ENCODE results near the gene RINL.

Gene RINL

DNA sequence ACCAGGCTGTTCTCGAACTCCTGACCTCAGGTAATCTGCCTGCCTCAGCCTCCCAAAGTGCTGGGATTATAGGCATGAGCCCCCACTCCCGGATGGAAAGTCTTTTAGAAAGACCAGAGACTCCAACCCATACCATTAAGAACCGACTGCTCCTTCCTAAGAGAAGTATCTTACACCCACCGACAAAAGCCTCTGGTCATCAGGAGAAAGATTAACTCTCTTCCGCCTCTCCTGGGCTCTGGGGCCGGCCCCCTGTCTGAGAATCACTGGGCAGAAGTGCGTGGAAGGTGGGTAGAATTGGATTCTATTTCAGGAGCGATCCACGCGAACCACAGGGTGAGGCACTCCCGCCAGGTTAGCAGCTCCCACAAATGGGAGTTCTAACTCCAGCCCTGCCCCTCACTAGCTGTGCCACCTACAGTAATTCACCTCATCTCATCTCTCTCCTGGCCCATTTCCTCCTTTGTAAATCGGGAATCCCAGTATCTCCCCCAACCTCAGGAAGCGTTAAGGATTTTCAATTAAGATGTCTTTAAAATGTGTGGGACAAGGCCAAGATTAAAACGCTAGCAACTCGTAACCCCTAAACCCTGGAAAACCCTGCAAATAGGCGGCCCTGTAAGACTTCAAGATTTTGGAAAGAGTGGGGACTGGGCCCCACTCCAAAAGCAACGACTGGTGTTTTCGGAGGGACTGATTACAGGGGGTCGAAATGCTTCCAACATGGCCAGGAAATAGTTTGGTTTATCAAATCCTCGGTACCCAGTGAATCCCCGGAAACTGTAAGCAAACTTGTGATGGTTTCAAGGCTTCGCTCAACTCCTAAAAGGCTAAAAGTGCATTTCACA is 29.6 kb downstream of the RINL start:
- no peak for DNase-seq

DNA sequence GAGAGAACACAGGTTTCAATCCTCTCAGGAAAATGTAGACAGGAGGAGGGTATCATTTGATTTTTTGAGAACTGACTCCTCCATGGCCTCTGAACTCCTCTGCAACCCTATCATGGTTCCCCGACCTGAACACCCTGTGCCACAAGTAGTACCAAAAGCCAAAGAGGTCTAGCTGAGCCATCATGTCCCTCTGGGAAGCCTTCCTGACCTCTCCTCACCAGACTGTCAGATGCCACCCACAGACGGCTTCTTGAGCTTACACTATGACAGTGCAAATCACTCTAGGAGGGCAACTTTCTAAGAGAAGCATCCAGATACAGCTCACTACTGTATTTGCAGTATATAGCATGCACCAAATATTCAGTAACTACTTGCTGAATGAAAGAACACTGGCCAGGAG is 32.0 kb downstream of the RINL start:
- no peak for DNase-seq

DNA sequence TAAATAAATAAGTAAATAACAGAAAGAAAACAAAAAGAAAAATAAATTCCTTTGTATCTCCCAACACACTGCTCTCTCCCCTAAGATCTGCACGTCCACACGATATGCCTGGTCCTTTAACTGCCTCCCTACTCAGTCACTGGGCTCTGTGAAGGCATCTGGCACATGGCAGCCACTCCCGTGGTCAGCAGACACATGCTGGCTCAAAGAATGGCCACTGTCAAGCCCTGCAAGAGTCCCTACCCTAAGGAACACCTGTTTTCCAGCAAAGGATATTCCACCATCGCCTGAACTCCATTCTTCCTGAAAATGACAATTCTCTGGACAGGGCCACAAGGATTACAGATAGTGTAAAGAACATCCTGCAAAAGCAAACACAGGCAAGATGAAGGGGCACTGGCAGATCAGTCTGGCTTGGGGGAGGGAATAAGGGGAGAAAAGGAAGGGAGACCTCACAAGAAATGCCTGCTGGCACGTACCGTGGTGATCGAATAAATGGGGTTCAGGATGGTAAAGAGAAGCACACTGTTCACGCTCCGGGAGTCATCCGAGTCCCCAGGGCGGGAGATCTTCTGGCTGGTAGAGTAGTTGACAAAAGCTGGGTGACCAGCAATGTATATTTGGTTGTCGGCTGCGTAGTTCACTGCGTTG is 32.6 kb downstream of the RINL start:
- no peak for DNase-seq

DNA sequence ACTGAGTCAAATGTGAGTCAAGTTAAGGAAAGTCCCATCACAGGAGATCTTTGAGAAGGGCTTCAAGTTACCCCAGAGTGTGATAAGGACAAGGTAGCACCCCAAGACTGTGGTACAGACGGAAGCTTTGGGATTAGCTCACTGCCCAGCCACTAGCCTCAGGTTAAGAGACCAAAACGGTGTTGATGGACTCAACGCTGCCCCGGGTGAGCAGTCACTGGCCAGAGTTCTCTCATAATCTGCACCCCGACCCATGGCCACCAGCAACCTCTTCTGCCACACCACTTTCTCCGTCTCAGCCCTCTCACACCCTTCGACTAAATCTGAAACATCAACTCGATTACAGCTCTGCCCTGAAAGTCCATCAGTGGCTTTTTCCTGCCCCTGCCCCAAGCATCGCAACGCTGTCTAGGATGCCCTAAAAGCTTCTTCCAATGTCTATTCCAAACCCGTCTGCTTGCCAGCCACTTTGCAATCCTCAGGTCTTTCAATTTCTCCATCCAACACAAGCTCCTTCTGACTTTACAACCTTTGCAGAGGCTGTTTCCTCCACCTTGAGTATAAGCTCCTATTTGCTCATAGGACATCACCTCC is 33.9 kb downstream of the RINL start:
- DNase-seq: no peak

DNA sequence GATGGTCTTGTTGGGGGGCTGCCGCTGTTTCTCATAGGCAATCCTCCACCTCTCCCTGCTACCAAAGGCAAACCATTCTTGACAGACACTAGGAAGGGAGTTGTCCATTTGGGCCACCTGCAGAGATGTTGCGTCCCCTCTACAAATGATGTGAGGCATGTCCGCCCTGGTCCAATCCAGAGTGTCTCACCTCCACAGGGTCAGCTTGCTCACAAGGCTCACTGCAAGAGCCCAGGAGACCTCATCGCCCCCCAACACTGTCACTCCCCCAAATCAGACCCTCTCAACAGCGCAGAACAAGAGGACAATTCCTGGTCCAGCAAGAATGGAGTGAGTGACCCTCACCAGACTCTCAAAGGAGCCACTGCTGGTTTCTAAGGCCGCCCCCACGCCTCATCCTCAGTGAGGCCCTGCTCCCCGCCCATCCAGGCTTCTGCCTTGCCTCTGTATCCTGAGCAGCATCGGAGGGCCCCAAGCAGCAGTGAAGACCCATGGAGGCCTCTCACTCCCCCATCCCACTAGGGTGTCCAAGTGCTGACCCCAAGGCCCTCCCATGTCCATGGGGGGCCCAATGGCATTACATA is 34.8 kb downstream of the RINL start:
- no peak for DNase-seq

DNA sequence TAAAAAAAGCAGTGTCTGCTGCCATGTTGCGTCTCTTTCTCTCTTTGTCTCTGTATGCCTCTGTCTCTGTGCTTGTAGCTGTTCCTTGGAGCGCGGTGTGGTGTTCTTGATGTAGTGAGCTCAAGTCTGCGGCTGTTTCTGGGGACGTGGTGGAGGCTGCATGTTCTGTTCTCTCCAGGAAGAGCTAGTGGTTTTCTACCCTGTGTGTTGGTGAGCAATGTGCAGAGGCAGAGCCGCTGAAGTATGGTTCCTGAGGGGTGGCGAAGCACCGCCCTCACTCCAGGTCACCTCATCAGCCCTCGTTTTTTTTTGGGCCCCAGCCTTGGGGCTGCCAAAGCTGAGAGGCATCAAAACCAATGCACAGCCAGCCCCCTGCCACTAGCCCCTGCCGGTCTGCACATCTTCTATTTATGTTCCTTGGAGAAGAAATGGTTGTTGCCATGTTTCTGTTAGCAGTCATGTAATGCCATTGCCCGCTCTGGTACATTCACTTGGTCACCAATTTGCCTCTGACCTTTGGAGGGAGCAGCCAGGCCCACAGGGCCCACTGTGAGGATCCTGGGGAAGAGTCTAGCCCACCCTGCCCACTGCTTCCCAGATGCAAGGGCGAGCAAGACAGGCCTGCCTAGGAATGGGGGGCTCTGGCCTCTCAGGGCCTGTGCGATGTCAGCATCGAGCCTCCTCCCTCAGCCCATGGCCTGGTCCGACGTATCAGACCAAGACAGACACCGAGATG is 35.5 kb downstream of the RINL start:
- DNase-seq: no peak

DNA sequence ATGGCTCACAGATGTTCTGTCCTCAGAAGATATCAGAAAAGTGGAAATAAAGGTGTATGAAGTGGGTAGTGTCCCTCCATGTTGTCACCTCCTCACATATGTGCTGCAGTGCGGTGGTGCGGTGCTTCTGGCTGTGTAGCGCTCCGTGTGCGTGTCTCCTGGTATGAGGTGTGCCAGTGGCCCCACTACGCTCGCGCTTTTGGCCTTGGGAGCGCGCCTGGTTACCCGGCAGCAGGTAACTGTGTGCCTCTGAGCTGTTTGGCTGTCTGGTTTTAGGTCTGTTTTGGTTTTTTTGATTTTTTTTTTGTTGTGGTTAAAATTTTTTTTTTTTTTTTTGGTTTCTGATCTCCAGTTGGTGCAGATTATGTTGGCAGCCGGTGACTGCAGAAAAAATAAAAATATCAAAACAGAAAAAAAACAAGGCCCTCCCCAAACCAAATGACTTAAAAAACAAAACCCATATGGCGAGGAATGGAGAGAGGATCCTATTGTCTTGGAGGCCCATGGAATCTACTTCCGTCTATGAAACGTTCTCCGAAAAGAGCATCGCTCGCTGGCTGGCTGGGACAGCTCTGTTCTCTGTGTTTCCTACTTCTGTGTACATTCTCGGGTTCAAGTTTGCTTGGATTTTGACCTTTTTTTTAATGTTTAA is 36.2 kb downstream of the RINL start:
- DNase-seq: no peak

DNA sequence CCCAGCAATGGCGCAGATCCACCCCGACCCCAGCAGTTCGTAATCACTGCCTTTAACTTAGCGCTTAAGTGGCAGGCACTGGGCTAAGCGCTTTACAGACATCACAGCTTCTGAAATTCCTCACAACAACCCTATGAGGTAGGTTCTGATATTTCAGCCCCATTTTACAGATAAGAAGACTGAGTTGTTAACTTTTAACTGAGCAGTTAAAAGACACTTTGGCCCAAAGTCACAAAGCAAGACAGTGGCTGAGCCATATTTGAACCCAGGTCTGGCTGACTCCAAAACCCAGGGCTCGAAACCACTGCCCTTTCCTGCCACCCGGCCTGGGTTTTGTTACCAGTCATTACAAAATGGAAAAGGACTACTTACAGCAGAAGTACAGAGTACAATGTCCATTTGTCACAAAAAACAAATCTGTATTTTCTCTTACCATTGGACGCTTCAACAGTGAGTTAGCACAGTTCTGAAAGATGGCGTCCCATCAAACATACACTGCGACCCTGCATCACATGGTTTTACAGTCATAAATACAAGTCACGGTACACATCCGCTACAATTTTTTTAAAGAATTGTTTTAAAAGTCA is 36.8 kb downstream of the RINL start:
- no peak for DNase-seq

DNA sequence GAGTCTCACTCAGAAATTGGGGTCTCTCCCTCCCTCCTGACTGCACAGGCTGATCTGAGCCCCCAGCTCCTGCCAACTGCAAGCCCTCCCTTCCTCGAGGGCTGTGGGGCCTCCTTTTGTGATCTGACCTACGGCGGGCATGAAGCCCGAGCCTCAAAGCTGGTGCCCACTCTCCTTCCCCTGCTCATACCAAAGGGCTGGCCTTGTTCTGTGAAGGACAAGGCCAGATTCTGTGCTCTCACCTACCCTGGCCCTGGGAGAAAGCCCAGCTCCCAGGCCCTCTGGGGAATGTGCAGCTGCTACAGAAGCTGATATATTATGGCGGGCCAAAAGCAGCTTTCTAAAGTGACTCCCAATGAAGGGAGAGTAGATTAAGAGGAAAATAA is 37.5 kb downstream of the RINL start:
- DNase-seq: no peak

DNA sequence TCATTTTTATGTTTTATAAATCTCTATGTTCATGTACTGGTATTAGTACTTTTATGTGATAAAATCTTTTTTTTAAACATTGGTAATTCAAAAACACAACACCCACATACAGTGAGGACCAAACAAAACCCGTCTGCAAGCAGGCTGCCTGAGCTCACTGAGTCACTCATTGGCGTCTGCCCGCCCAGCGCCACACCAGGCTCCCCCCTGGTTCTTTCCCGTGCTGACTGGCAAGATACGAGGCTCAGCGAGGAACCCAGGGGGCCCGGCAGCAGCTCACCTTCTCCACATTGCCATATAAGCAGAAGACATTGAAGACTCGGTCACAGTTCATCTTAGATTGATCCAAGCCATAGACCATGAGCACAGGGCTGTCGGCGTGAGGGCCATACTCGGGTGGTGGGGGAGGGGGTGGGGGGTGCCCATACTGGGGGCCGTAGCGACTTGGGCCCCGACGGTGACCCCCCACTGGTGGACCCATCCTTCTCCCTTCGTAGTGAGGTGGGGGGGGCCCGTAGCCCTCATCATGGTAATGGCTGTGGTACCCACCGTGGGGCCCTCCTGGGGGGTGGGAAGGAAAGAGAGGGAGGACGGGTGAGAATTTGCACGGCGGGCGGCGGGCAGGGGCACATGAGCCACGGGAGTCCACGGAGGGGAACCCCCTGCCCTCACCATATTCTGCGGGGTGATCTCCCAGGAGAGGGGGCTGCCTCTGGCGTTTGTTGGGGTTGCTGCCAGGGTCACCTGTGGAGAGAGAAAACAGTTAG is 38.1 kb downstream of the RINL start:
- no peak for DNase-seq

DNA sequence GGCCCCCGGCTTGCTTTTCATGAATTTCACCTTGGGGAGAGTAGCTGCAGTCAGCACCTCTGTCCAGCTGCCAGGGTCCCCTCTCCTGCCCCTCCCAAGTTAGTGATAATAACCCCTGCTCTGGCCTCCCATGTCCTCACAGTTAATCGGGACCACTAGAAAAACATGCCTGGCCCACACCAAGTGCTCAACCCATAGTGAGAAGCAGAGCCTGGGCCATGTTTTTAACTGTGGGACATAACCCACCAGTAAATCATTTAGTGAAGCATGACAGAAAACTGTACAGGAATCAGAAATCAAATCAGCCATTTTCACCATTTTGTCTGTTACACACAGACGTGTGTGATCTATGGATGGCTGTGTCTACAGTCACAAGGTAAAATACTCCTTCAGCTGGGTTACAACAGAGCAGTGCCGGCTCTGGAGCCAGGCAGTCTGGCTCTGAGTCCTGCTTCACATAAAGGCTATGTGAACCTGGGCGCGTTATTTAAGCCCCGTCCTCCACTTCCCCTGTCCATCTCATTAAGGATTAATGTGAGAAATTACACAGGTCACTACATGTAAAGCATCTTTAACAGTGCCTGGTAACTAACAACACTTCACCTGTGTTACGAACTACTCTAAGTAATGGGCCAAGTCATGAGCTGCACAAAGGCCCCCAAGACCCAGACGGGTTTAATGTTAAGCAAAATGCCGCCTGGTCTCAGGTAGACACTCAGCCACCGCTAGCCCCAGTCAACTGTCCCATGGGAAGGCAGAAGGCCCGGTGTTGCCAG is 38.9 kb downstream of the RINL start:
- no peak for DNase-seq

DNA sequence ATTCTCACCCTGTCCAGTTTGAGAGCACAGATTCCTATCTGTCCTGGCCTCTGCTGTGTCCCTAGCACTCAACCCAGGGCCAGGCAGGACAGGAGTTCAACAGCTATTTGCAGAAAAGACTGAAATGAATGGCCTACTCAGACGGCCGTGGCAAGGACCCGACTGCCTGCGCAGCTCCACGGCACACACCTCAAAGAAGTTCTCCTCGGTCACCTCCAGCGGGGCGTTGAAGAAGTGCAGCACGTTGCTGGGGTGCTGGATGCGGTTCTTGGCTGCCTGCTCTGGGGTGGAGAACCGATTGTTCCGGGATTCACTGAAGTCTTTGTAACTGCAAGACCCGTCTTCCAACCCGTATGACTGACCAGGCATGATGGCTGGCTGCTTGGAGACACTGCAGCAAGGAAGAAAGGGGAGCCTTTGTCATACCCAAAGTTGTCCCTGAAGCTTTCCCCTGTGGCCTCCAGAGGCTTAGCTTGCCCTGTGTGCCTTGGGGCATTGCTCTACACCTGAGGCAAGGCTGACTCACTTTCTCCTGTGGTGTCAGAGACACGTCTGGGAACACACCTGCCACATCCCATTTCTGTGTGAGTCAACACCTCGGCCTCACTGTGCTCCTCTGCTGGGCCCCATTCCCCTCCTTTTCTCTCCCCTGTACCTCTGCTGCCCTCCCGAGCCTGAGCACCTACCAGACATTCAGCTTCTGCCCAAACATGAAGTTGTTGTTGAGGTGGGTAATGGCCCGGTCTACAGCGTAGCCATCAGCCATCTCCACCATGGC is 39.7 kb downstream of the RINL start:
- no peak for DNase-seq

DNA sequence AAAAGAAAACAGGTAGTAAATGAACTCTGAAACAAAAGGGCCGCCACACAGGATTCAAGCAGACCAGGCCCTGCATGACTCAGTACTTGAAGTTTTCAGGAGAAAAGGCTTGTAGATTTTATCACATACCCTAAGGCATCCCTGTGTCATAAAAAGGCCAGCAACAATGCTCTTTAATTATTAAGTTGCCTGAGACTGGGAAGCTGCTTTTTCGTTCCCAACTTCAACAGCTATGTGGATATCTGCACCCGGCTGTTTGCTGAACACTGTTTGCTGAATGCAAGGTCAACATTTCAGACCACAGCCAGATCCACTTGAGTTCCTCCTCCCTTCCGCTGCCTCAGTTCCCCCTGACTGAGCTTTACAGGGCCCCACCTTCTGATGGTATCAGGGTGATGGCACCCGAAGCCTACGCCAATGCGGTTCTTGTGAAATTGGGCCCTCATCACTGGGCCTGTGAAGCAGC is 40.4 kb downstream of the RINL start:
- no peak for DNase-seq

DNA sequence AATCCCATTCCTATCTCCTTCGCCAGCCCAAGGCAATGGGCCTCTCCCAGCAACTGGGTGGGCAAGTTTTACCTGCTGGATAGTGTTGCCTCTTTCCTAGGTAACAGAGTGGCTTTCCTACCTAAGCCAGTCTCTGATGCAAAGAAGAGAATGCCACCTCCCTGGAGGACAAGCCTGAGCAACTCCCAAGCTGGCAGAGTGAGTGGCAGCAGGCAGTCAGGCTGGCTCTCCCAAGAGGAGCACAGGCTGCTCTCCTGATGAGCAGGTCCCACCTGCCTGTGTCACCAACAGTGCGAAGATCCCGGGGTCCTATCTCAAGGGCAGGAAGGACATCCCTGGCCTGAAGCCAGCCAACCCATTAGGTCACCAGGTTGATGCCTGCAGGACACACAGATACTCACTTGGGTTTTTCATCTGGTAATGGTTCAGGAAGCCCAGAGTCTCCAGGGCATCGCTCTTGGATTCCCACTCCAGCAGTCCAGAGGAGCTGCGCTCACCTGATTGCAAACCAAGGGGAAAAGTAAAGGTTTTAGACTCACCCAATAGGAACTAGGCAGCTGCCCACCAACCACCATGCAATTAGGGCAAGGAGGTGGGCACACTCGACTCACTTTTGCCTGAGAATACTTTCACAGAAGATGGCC is 41.0 kb downstream of the RINL start:
- DNase-seq: no peak

DNA sequence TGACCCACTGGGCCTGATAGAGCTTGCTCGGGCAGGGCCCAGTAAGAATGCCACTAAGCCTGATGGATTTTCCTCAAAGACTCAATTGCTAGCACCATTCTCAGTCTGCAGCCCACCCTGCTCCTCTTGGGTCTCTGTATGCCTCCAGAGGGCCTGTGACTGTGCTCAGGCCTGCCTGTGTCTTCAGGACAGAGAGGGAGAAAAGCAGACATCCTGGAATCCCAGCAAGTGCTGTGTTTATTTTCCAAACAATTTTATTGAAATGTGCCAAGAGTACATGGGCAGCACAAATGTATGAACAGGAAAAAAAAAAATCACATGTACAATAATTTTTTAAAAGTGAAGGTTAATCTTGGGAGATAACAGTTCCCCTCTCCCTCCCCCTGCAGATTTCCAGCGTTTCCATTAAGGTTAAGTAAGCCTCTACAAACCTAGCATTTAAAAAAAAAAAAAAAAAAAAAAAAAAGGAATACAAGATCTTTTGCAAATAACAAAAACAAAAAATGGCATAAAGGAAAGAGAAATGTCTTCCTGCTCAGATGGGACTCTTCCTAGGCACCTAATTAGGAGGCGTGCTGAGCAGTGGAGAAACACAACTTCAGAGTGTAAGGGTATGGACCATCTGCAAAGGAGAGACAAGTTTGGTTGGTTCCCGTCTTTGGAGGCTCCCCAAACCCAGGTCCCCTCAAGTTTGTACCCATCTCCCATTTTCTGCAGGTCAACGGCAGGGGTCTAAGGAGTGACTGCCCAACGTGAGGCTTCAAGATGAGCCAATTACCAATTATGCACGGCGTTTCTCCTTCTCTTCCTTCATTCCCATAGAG is 41.7 kb downstream of the RINL start:
- no peak for DNase-seq

DNA sequence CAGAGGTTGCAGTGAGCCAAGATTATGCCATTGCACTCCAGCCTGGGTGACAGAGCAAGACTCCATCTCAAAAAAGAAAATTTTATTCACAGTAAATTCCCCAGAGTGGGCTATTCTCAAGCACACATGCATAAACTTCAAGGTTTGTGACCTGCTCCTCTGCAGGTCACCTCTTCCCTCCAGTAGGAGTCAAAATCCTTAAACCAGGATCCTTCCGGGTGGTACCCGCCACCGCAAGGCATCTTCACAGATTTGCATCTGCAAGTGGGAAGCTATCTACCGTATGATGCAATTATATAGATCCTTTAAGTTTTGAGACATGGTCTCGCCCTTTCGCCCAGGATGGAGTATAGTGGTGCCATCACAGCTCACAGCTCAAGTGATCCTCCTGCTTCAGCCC is 43.5 kb downstream of the RINL start:
- DNase-seq: no peak

DNA sequence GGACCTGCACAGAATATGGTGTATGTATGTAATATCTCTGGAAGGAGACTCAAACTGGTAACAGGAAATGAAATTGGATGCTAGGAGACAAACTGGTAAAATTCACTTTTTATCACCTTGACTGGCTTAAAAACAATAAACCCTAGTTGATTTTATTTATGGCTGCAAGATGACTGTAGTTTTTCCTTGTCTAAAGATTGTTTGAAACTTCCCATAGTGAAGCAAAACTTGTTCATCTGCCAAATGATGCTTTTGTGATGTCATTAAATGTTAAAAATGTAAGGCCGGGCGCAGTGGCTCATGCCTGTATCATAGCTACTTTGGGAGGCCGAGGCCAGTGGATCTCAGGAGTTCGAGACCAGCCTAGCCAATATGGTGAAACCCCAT is 44.0 kb downstream of the RINL start:
- DNase-seq: no peak

DNA sequence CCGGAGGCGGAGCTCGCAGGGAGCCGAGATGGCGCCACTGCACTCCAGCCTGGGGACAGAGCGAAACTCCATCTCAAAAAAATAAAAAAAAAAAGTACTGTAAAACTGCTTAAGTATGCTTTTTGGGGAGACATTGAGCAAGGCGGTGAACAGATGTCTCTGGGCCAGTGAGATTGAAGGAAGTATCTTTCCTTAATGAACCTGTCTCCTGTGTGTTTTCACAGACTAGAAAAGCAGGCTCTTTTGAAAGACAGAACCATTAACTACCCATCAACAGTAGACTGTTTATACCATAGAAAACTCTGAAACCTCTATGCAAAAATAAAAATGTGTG is 45.0 kb downstream of the RINL start:
- DNase-seq: no peak
